Endodermal cell (in vitro differentiated cells): ENCODE measurements around the gene CACNA2D1. TPM values are rescaled to one million over a fixed set of nuclear protein-coding genes. Genes with fewer than 3 reads are reported as not detected.

Experiments used
- DNase-seq: peaks from one replicate; pipeline ENCODE4 v3.0.0-alpha.2; 2017
- H3K27ac ChIP-seq: 2 replicates; pipeline ENCODE4 v1.5.1; 2013; ENCODE audit warnings: mild to moderate bottlenecking, low read depth, low read length, moderate library complexity
- H3K27me3 ChIP-seq: 2 replicates; pipeline ENCODE4 v1.6.1; 2013; ENCODE audit warnings: mild to moderate bottlenecking, low read length, moderate library complexity; ENCODE audit not compliant: insufficient read depth, control insufficient read depth, poor library complexity, severe bottlenecking
- H3K36me3 ChIP-seq: 2 replicates; pipeline ENCODE4 v1.7.0; 2013; ENCODE audit warnings: mild to moderate bottlenecking, low read length, moderate library complexity; ENCODE audit not compliant: control insufficient read depth, insufficient read depth
- H3K4me1 ChIP-seq: one replicate; pipeline ENCODE4 v1.7.0; 2013; ENCODE audit warnings: low read length; ENCODE audit not compliant: control insufficient read depth, insufficient read depth
- H3K4me3 ChIP-seq: 2 replicates; pipeline ENCODE4 v1.5.1; 2013; ENCODE audit warnings: mild to moderate bottlenecking, low read length, moderate library complexity
- H3K9ac ChIP-seq: 2 replicates; pipeline ENCODE4 v1.6.1; 2013; ENCODE audit warnings: mild to moderate bottlenecking, low read length, moderate library complexity; ENCODE audit not compliant: poor library complexity, severe bottlenecking; ENCODE audit errors: extremely low read depth
- H3K9me3 ChIP-seq: 2 replicates; pipeline ENCODE4 v1.6.1; 2013; ENCODE audit warnings: mild to moderate bottlenecking, low read length, moderate library complexity; ENCODE audit not compliant: control insufficient read depth
- H3K27ac Mint-ChIP-seq: 2 replicates; pipeline ENCODE4 v1.8.0; 2020; ENCODE audit warnings: mixed read lengths
- H3K27me3 Mint-ChIP-seq: 2 replicates; pipeline ENCODE4 v1.8.0; 2021; ENCODE audit warnings: mild to moderate bottlenecking, mixed read lengths; ENCODE audit not compliant: insufficient read depth
- H3K36me3 Mint-ChIP-seq: 2 replicates; pipeline ENCODE4 v1.8.0; 2020; ENCODE audit warnings: low read depth, mixed read lengths
- H3K4me1 Mint-ChIP-seq: 2 replicates; pipeline ENCODE4 v1.8.0; 2020; ENCODE audit warnings: mixed read lengths
- H3K4me3 Mint-ChIP-seq: 2 replicates; pipeline ENCODE4 v1.8.0; 2020; ENCODE audit warnings: mild to moderate bottlenecking, moderate library complexity, mixed read lengths
- H3K9me3 Mint-ChIP-seq: 2 replicates; pipeline ENCODE4 v1.8.0; 2020; ENCODE audit warnings: mild to moderate bottlenecking, mixed read lengths
- WGBS, 2 experiments: methylation state at CpG; one replicate each; pipeline versions ENCODE4 v1.1.5 to v1.1.7; 2013; ENCODE audit warnings: missing lambda C conversion rate in 2 of 2, mixed read lengths in 1 of 2; ENCODE audit not compliant: insufficient coverage in 1 of 2, insufficient read length in 1 of 2; 5-methylcytosine and 5-hydroxymethylcytosine counted together
- total RNA-seq, 2 donors: library from RNA; stranded (reverse); fragmentation: NEBNext Ultra II Directional in 1 of 2; extraction: Animal tissue kit (Norgen Biotek cat#: 25700) in 1 of 2; gene quantifications; 2 replicates in 1 of 2; 3 replicates in 1 of 2; pipeline ENCODE4 v1.2.1, GENCODE V29; 2021
- TF ChIP-seq, protein P1 (sequence below): fragments of 200-600 bp; sonication (generic); conservative IDR thresholded peaks from 2 replicates; pipeline ENCODE4 v1.5.0; 2021; ENCODE audit warnings: antibody characterized with exemption, mild to moderate bottlenecking

CACNA2D1 gene
- total RNA-seq, 2 donors from 2014 or later: 16.9 to 26.8 TPM

DNA sequence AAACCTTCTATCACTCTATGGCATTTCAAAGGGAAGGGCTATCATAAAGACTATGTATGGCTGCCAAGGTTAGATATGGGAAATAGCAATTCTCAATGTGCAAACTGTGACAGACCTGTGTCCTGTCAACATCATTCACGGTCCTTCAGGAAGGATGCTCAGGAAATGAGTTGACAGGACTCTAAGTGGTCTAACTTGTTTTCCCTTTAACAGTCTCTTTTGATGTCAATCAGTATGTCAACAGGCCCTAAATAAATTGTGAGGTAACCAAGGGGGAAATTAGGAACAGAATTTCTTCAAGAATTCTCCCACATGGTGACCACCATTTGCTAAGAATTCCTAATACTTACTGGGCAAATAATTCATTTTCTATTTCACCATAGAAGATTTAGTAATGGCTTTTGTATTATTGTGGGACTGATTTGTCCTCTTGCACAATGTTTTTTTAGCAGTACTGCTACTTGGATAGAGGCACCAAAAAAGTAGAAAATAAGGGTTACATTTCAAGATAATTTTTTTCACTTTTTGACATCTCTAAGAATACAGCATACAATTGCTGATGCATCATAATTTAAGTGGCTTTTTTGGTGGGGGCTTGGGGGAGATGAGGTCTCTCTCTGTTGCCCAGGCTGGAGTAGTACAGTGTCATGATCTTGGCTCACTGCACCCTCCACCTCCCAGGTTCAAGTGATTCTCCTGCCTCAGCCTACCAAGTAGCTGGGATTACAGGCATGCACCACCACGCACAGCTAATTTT, 275.8 kb downstream of the CACNA2D1 start:
- H3K9ac ChIP-seq: no peak overlapping the region

DNA sequence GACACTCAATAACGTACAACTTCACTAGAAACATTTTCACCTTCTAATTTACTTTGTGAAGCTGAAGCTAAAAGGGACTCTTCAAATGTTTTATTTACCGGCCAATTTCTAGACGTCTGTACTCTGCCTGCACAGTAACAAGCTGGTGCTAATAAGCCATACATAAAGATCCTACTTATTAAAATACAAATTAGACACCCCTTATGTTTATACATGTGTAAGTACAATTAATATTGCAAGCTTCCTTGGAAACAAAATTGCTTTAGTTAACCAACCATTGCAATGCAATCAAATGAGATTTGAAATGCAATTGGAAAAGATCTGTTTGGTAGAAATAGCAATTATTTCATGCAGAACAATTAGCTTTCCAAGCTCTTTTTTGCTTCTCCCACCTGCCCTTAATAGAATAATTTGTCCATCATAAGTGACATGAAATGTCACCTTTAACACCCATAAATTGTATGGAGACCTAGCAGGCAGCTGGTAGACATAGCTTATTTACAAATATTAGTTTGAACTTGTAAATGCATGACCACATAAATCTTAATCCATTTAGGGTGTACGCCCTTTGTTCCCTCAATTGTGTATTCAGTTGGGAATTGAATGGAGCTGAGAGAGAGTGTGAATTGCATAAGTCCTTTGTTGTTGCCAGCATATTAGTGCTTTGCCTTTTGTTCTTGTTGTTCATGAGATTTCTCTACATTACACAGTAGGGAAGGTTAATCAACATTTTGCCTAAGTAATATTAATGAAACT, 277.1 kb downstream of the CACNA2D1 start:
- H3K9me3 Mint-ChIP-seq: no peaks in the 10 kb centered on the region
- H3K4me1 Mint-ChIP-seq: peaks cover 39% of the 10 kb centered on the region
- H3K4me3 ChIP-seq: no peak overlapping the region
- TF ChIP-seq, protein P1, sequence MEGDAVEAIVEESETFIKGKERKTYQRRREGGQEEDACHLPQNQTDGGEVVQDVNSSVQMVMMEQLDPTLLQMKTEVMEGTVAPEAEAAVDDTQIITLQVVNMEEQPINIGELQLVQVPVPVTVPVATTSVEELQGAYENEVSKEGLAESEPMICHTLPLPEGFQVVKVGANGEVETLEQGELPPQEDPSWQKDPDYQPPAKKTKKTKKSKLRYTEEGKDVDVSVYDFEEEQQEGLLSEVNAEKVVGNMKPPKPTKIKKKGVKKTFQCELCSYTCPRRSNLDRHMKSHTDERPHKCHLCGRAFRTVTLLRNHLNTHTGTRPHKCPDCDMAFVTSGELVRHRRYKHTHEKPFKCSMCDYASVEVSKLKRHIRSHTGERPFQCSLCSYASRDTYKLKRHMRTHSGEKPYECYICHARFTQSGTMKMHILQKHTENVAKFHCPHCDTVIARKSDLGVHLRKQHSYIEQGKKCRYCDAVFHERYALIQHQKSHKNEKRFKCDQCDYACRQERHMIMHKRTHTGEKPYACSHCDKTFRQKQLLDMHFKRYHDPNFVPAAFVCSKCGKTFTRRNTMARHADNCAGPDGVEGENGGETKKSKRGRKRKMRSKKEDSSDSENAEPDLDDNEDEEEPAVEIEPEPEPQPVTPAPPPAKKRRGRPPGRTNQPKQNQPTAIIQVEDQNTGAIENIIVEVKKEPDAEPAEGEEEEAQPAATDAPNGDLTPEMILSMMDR: no peak
- H3K4me3 Mint-ChIP-seq: no peak overlapping the region
- H3K36me3 Mint-ChIP-seq: no peaks in the 10 kb centered on the region
- no peaks in the 10 kb centered on the region for H3K4me1 ChIP-seq
- H3K9ac ChIP-seq: no peak overlapping the region
- H3K27ac ChIP-seq: peak overlapping the region; percentile 65
- no peak overlapping the region for H3K27ac Mint-ChIP-seq
- no peaks in the 10 kb centered on the region for H3K9me3 ChIP-seq
- DNase-seq: no peak
- H3K27me3 Mint-ChIP-seq: peaks cover 3% of the 10 kb centered on the region
- H3K36me3 ChIP-seq: no peaks in the 10 kb centered on the region
- whole genome bisulfite sequencing, 2 experiments: 40 to 89% methylated on average over 1 to 4 of the region's 4 CpGs
- no peaks in the 10 kb centered on the region for H3K27me3 ChIP-seq

More for the DNA sequence above, 275.8 kb downstream of the CACNA2D1 start:
- Histone ChIP-seq H3K36me3 (no peaks in the 10 kb centered on the region), H3K27ac (peak overlapping the region; percentile 12), H3K4me3 (no peak overlapping the region), H3K27me3 (no peaks in the 10 kb centered on the region), H3K9me3 (no peaks in the 10 kb centered on the region), H3K4me1 (no peaks in the 10 kb centered on the region)
- Mint-ChIP-seq H3K4me3 (no peak overlapping the region), H3K4me1 (peaks cover 29% of the 10 kb centered on the region), H3K36me3 (no peaks in the 10 kb centered on the region), H3K27ac (no peak overlapping the region), H3K9me3 (no peaks in the 10 kb centered on the region), H3K27me3 (no peaks in the 10 kb centered on the region)
- 61 to 79% methylated on average over 2 of the region's 2 CpGs for WGBS, 2 experiments
- no peak for DNase-seq
- TF ChIP-seq, protein P1: no peak

DNA sequence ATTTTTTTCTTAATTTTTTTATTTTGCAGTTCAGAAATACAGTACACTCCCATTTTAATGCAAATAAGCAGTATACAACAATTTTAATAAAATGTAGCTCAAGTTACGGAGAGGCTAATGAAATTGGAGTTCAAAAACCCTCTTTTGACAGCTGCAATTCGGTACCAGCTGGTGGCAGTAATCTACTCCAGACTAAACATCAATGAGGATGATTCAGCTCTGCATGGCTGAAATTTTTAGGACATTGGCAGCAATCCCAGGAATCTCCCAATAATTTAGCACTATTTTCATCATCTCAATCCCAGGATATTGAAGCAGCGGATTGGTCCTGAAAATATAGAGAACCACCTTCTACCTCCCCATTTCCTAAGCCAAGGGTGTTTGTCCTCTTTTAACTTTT, 278.8 kb downstream of the CACNA2D1 start:
- DNase-seq: no peak
- no peak overlapping the region for H3K4me3 Mint-ChIP-seq

More for the DNA sequence above, 278.8 kb downstream of the CACNA2D1 start:
- H3K9me3 Mint-ChIP-seq: peaks cover 2% of the 10 kb centered on the region
- H3K27me3 Mint-ChIP-seq: peaks cover 3% of the 10 kb centered on the region
- H3K9me3 ChIP-seq: no peaks in the 10 kb centered on the region
- no peak overlapping the region for H3K27ac Mint-ChIP-seq
- H3K4me1 ChIP-seq: peaks cover 4% of the 10 kb centered on the region
- no peaks in the 10 kb centered on the region for H3K36me3 Mint-ChIP-seq
- H3K27ac ChIP-seq: no peak overlapping the region
- H3K4me1 Mint-ChIP-seq: peaks cover 39% of the 10 kb centered on the region
- 7 to 43% methylated on average over 2 to 3 of the region's 3 CpGs for WGBS, 2 experiments
- H3K36me3 ChIP-seq: no peaks in the 10 kb centered on the region
- no peak overlapping the region for H3K9ac ChIP-seq
- no peak overlapping the region for H3K4me3 ChIP-seq
- TF ChIP-seq, protein P1: peak; percentile 64
- H3K27me3 ChIP-seq: no peaks in the 10 kb centered on the region
